Vagina (tissue), 2 donors: ENCODE measurements around the gene RAC3.

Experiments
- CTCF ChIP-seq, 3 experiments: fragments of 450-650 bp in 2 of 3; fragments of 200-600 bp in 1 of 3; sonication (generic) in 1 of 3; IDR thresholded peaks; one replicate each; pipeline ENCODE4 v1.5.1; 2017 to 2019; ENCODE audit warnings: antibody characterized with exemption in 3 of 3, mild to moderate bottlenecking in 2 of 3, moderate library complexity in 2 of 3
- POLR2AphosphoS5 ChIP-seq, 2 donors: sonication (generic); formaldehyde crosslinking; IDR thresholded peaks; one replicate each; pipeline ENCODE4 v1.9.0; 2017; ENCODE audit warnings: antibody characterized with exemption in 2 of 2, mild to moderate bottlenecking in 2 of 2, low read depth in 1 of 2; ENCODE audit not compliant: insufficient read depth in 1 of 2

GRCh38 chr17:82059272-82060000, 28.0 kb downstream of the RAC3 start:
- no peak for TF ChIP-seq CTCF (IDR thresholded peaks at IDR 0.05)
- no peak for TF ChIP-seq POLR2AphosphoS5 (IDR thresholded peaks at IDR 0.05; ENCODE audit: insufficient read depth in 1 of 2, low read depth in 1 of 2)
